ENCODE results near the gene FKBP5.

DNA sequence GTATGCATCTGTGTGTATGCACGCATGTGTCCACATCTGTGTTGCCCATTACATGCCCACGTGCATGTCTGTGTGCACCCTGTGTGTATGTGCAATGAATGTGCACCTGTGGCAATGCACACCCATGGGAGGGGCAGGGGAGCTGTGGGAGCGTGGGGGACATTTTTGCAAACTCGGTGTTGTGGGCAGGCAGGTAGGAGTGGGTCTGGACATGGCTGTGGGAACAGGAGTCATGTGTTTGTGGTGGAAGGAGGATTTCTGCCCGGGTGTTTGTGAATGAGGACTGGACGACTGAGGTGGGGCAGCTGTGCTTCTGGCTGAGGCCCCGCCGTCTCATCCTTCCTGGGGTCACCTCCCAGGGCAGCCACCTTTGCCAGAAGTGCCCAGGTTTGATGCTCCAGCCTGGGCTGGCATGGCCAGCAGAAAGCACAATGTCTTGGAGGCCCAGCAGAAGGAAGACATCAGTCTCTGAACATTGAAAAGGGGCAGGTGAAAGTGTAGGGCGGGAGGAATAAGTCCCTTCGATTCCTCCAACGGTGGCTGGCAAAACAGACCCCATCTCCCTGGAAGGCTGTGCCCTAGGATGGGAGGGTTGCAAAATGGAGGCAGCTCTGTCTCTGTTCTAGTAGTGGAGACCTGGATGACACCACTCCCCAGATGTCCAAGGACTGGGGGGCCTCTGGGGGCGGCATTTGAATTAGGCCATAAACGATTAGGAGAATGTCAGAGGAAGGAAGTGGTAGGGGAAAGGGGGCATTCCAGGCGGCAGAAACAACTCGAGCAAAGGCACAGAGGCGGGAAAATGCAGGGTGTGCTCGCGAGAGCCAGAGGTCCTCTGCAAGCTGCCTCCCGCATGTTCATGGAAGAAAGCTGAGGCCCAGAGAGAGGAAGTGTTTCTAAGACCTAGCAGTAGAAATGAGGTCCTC lies 29.0 kb upstream of the FKBP5 start:
- TF ChIP-seq, protein P1, sequence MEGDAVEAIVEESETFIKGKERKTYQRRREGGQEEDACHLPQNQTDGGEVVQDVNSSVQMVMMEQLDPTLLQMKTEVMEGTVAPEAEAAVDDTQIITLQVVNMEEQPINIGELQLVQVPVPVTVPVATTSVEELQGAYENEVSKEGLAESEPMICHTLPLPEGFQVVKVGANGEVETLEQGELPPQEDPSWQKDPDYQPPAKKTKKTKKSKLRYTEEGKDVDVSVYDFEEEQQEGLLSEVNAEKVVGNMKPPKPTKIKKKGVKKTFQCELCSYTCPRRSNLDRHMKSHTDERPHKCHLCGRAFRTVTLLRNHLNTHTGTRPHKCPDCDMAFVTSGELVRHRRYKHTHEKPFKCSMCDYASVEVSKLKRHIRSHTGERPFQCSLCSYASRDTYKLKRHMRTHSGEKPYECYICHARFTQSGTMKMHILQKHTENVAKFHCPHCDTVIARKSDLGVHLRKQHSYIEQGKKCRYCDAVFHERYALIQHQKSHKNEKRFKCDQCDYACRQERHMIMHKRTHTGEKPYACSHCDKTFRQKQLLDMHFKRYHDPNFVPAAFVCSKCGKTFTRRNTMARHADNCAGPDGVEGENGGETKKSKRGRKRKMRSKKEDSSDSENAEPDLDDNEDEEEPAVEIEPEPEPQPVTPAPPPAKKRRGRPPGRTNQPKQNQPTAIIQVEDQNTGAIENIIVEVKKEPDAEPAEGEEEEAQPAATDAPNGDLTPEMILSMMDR (IDR thresholded peaks at IDR 0.05), result no peak
- TF ChIP-seq EP300 (IDR thresholded peaks at IDR 0.05) (no peak), POLR2A (IDR thresholded peaks at IDR 0.05) (no peak), POLR2AphosphoS5 (IDR thresholded peaks at IDR 0.05) (no peak)

All from stomach (tissue), 4 donors.